COLO668 (cell line): ENCODE measurements around the gene MYLK.

ENCODE experiments used
- DNase-seq: peaks from one replicate; lab custom pipeline; 2025; ENCODE audit not compliant: unreplicated experiment; lab: John Stamatoyannopoulos, UW

Gene MYLK

GRCh38 chr3:123682781-123683504 lies 201.2 kb downstream of the MYLK start:
- DNase-seq, result no peak

- DNase-seq, result no peak
Observed at GRCh38 chr3:123682302-123682701, 201.8 kb downstream of the MYLK start.

GRCh38 chr3:123679712-123680386 lies 204.3 kb downstream of the MYLK start:
- no peak for DNase-seq

GRCh38 chr3:123678108-123678511 lies 206.0 kb downstream of the MYLK start:
- DNase-seq, result no peak

DNA sequence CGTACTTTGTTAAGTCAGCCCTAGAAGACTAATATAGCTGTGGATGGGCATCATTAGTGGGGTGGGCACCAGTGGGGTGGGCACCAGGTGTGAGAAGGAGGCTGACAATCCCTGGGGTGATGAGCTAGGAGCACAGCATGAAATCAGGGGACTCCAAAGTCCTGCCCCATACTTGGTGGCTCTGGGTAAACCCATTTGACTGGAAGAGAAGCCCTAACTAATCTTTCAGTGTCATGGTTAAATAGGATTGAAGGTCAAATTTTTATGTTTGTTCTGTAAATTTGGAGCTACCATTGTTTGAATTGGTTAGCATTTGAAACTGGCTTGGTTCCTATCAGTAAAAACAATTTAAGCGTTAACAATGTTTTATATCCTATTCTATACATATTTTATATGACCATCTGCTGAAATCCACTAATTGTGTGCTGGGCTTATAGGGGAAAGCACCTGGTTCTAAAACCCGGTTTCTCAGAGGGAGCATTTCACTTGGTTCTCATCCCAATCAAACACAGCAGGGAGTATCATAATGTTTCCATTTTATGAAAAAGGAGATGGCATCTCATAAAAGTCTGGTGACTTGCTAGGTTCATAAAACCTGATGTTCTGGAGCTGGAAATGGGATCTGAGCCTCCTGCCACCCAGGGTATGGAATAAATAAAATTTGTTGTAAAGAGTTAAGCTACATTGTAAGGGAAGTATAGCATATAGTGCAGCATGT lies 211.5 kb downstream of the MYLK start:
- DNase-seq, result no peak

DNA sequence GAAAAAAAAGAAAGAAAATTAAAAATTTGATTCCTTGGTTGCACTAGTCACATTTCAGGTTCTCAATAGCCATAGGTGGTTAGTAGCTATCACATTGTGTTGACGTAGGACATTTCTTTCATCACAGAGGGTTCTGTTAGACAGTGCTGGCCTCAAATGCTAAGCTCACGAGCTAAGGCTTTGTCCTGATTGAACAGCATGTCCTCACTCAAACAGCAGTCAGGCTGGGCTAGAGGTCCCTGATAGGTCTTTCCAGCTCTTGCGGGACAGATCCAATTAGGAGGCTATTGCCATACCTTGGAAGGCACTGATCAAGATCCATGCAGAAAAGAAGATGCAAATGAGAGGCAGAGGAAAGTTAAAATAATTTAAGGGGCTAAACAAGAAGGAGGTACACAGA lies 213.4 kb downstream of the MYLK start:
- no peak for DNase-seq

- DNase-seq, result no peak
Observed at GRCh38 chr3:123668906-123669305, 215.2 kb downstream of the MYLK start.

DNA sequence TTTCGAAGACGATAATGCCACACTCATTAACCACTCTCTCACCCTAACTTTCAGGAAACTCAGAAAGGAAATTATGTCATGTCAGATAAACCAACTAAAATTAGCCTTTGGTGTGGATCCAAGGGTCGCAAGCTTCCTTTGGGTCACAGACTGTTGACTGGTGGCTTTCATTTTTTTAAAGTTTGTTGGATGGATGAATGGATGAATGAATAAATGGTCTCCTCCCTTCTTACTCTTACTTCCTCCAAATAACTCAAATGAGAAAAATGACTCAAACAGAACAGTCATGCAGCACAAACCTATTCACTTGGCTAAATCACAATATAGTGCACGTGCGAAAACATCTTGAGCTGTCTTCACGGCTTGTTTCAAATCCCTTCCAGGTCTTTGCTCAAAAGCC lies 216.3 kb downstream of the MYLK start:
- DNase-seq, result no peak

DNA sequence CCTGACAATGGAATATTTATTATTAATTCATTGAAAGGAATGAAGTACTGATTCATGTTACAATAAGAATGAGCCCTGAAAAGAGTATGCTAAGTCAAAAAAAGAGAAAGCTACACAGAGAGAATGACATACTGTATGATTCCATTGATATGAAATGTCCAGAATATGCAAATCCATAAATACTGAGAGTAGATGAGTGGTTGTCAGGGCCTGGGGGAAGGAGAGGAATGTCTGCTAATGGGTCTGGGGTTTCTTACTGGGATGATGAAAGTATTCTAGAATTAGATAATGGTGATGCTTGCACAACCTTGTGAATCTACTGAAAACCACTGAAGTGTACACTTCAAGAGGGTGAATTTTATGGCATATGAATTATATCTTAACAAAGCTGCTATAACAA lies 219.4 kb downstream of the MYLK start:
- no peak for DNase-seq

DNA sequence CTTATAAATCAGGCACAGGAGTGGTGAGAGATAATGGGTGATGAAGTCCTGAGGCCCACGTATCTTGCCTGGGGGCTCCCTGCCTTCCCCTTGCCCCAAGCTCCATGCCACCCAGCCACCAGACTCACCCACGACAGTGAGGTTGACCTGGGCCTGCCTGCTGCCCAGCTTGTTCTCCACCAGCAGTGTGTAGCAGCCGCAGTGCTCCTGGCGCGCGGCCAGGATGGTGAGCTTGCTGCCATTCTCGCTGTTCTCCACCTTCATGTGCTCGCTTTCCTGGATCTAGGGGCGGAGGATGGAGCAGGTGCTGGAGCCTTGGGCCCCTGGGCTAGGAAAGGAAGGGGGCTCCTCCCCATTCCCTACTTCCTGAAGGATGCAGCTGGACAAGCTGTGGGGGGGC lies 220.2 kb downstream of the MYLK start:
- DNase-seq, result no peak

DNA sequence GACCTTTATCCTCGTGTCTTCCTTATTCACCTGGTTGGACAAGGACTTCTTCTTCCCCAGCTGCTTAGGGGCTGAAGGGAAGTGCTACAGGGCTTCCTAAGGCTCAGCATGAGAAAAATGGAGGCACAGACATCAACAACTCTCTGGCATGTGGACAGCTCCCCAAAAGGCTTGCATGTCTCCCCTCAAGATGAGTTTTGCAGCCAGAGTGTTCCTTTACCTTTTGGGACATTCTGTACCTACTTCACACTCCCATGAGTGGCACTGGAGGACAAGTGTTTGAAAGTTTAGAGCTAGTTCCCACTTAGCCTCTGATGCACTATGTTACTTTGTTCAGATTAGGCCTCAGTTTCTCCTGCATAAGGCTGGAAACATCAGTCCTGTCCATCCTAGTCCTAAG lies 222.2 kb downstream of the MYLK start:
- no peak for DNase-seq

GRCh38 chr3:123660900-123661299 lies 223.2 kb downstream of the MYLK start:
- no peak for DNase-seq

GRCh38 chr3:123660141-123660675 lies 223.9 kb downstream of the MYLK start:
- DNase-seq, result no peak

- DNase-seq, result no peak
Observed at GRCh38 chr3:123658852-123659206, 225.3 kb downstream of the MYLK start.

DNA sequence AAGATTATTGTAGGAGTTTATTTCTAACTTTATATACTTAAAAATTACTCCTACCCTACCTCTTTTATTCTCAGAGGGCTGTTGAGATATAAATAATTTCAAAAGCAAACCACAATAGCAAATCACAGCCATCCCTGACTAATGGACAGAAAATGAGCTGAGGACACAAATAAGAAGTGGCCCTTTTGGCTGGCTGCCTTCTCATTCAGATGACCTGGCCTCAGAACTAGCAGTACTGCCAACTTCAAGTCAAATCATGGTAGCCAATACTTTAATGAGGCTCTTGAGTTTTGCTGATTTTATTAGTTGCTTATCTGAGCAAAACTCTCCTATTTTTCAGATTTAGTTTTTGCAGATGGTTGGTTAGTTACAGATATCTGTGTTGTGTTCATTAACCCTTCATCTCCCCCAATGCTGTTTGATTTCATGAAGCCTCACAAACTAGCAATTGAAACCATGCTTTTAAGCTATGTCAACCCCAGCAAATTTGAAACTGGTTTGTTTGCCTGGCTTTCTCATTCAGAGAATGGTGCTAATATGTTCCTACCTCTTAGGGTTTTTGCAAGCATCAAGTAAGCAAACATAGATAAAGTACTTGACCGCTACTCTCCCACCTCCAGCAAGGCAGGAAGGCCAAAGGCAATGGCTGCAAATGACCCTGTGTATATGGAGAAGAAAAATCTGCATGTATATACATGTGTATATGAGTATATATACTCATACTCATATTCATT lies 225.8 kb downstream of the MYLK start:
- DNase-seq, result no peak

- no peak for DNase-seq
Observed at GRCh38 chr3:123657568-123657967, 226.6 kb downstream of the MYLK start.

DNA sequence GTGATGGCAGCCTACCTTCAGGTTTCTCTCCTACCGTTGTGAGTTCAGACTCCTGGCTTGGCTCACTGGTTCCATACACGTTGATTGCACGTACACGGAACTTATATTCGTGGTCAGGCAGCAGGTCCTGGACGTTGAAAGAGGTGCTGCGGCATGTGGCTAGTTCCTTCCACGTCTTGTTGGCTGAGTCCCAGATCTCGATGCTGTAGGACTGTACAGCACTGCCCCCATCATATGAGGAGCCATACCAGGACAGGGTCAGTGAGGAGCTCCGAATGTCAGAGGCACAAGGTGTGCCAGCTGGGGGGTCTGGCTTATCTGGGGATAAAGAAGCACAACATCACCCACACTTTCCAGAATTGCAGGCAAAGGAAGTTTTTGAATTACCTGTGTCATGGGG lies 227.0 kb downstream of the MYLK start:
- no peak for DNase-seq

DNA sequence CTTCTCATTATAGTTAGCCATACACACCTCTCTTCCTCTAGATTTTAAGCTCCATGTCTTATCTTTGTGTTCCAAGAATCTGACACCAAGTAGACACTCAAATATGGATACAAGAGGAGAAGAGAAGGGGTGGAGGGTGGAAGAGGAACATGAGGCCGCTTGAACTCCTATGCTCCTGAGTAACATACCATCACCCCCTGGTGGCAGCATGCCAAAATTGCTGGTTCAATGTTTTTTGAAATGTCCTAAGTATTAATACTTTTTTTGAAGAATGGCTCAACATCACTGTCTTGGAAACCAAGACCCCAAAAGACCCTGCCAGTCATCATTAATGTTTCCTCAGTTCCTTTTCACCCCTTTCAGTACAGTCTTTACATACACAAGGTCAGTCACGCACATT lies 227.4 kb downstream of the MYLK start:
- no peak for DNase-seq

- no peak for DNase-seq
Observed at GRCh38 chr3:123656274-123656673, 227.9 kb downstream of the MYLK start.

DNA sequence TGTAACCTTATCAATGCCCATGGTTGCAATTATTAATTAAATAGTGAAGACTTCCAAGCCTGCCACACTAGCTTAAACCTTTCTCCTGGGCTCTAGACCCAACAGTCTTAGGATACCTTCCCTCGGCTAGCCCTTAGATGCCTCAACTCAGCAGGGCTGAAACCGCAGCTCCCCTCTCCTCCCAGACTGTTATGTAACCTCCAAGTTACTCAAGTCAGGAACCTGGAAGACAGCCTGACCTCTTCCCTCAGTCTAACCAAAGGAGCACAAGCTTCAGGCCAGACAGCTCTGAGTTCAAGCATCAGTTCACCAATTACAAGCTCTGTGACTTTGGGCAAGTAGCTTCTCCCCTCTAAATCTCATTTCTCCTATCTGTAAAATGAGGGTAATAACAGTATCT lies 228.7 kb downstream of the MYLK start:
- DNase-seq, result no peak

DNA sequence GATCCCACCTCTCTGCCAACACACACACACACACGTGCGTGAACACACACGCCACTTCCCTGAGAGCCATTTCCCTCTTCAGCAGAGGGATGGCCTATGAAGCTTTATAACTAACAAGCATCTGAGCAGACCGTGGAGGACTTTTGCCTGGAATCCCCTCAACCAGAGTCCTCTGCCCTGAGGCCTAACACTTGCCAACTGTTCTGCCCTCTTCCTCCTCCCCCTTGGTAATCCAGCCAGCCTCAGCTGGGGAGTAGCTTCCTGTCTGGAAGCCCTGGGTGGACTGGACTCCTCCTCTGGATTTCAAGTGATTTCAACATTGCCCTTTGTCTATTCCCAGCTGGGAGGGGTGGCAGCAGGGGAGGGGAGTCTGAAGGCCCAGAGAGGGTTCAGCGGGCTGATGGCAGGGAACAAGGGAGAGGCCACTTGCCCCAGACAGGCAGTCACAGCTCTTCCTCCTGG lies 230.9 kb downstream of the MYLK start:
- peak; percentile 14 for DNase-seq
